ENCODE measurements around the gene ASAP3. TPM values are rescaled to one million over a fixed set of nuclear protein-coding genes. Genes with fewer than 3 reads are reported as not detected.

The ASAP3 gene
- total and polyA plus RNA-seq, 9 of the 15 experiments (the other 6 are each of a cell fraction or from before 2014, with no cell fraction given): 1.7 to 31.2 (median 17.4) TPM

DNA sequence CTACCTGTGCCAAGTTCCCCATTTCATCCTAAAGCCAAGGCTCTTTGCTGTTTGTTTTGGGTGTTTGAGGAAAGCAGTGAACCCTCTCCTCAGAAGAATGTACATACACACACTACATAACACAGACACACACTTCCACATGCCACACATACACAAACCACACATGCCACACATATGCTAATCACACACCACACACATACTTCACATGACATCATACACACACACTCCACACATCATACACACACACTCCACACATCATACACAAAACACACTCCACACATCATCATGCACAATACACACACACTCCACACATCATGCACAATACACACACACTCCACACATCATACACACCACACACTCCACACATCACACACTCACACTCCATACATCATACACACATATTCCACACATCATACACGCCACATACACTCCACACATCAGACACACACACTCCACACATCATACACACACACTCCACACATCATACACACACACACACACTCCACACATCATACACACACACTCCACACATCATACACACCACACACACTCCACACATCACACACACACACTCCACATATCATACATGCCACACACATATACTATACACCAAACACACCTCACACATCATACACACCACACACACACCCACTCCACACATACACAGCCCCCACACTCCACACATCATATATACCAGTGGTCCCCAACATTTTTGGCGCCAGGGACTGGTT lies 91.7 kb downstream of the ASAP3 start:
- no peak overlapping the region for H2AFZ ChIP-seq (ENCODE audit: low read depth, low read length)
- no peaks in the 10 kb centered on the region for H3K79me2 ChIP-seq (ENCODE audit: control insufficient read depth, insufficient read depth, low read length)
- in situ Hi-C loops (cut with MboI): no loop called here
- peak; percentile 96 for FAIRE-seq
- H3K9ac ChIP-seq (ENCODE audit: insufficient read depth in 1 of 2, low read depth in 2 of 2, low read length in 2 of 2): no peak overlapping the region
- BruUV-seq (replicated peaks): no TSS peak
- intact Hi-C loops (cut with micrococcal nuclease): no loop called here
- ATAC-seq: no peak
- no peak overlapping the region for H3K27ac ChIP-seq (ENCODE audit: extremely low read depth, low read depth, low read length)
- no peaks in the 10 kb centered on the region for H3K9me1 ChIP-seq (ENCODE audit: control insufficient read depth, insufficient read depth, low read length)
- ChIA-PET CTCF (ENCODE audit: low intra/inter-chr PET ratio) (no interaction called here), POLR2A (no interaction called here)
- H3K4me2 ChIP-seq (ENCODE audit: insufficient read depth, low read length): no peak overlapping the region
- no peaks in the 10 kb centered on the region for H3K36me3 ChIP-seq (ENCODE audit: control insufficient read depth, insufficient read depth, low read length)
- H4K20me1 ChIP-seq (replicated peaks; ENCODE audit: control insufficient read depth, insufficient read depth, low read length): no peaks in the 10 kb centered on the region
- H3K27me3 ChIP-seq (ENCODE audit: control insufficient read depth in 2 of 2, insufficient read depth in 2 of 2, low read length in 2 of 2): peaks cover 0 to 2% of the 10 kb centered on the region in 2 experiments; a peak in 1 of 5 replicates
- no peak for DNase-seq (ENCODE audit: extremely low read depth in 1 of 4, low spot score in 3 of 4)
- no peak overlapping the region for H3K4me3 ChIP-seq
- peaks cover 4 to 24% of the 10 kb centered on the region in 2 experiments for H3K4me1 ChIP-seq (replicated peaks in 1 of 2; ENCODE audit: control insufficient read depth in 2 of 2, insufficient read depth in 2 of 2, low read length in 2 of 2)
- no peaks in the 10 kb centered on the region for H3K9me3 ChIP-seq (replicated peaks; ENCODE audit: control insufficient read depth, insufficient read depth, low read depth, low read length)
- 38% methylated on average over 2 of the region's 2 CpGs for WGBS (ENCODE audit: insufficient coverage, low coverage, missing lambda C conversion rate)
- TF ChIP-seq, protein P1, sequence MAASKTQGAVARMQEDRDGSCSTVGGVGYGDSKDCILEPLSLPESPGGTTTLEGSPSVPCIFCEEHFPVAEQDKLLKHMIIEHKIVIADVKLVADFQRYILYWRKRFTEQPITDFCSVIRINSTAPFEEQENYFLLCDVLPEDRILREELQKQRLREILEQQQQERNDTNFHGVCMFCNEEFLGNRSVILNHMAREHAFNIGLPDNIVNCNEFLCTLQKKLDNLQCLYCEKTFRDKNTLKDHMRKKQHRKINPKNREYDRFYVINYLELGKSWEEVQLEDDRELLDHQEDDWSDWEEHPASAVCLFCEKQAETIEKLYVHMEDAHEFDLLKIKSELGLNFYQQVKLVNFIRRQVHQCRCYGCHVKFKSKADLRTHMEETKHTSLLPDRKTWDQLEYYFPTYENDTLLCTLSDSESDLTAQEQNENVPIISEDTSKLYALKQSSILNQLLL (CRISPR knock-in tag; IDR thresholded peaks at IDR 0.05; ENCODE audit: borderline replicate concordance): no peak
- TF ChIP-seq, protein P2, sequence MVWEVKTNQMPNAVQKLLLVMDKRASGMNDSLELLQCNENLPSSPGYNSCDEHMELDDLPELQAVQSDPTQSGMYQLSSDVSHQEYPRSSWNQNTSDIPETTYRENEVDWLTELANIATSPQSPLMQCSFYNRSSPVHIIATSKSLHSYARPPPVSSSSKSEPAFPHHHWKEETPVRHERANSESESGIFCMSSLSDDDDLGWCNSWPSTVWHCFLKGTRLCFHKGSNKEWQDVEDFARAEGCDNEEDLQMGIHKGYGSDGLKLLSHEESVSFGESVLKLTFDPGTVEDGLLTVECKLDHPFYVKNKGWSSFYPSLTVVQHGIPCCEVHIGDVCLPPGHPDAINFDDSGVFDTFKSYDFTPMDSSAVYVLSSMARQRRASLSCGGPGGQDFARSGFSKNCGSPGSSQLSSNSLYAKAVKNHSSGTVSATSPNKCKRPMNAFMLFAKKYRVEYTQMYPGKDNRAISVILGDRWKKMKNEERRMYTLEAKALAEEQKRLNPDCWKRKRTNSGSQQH (CRISPR knock-in tag; IDR thresholded peaks at IDR 0.05): 0 out of 2 replicates have a peak, but pooled peaks have one; percentile 46
- TF ChIP-seq TRIM24 (IDR thresholded peaks at IDR 0.05): no peak
- no peak for TF ChIP-seq NFIC (IDR thresholded peaks at IDR 0.05)
- TF ChIP-seq LEF1 (IDR thresholded peaks at IDR 0.05): no peak
- no peak for TF ChIP-seq SMAD1 (IDR thresholded peaks at IDR 0.05; ENCODE audit: low read depth, low read length, partially characterized antibody)
- no peak for TF ChIP-seq KDM4B (IDR thresholded peaks at IDR 0.05; ENCODE audit: borderline replicate concordance in 2 of 2, low read depth in 1 of 2)
- TF ChIP-seq, protein P3, sequence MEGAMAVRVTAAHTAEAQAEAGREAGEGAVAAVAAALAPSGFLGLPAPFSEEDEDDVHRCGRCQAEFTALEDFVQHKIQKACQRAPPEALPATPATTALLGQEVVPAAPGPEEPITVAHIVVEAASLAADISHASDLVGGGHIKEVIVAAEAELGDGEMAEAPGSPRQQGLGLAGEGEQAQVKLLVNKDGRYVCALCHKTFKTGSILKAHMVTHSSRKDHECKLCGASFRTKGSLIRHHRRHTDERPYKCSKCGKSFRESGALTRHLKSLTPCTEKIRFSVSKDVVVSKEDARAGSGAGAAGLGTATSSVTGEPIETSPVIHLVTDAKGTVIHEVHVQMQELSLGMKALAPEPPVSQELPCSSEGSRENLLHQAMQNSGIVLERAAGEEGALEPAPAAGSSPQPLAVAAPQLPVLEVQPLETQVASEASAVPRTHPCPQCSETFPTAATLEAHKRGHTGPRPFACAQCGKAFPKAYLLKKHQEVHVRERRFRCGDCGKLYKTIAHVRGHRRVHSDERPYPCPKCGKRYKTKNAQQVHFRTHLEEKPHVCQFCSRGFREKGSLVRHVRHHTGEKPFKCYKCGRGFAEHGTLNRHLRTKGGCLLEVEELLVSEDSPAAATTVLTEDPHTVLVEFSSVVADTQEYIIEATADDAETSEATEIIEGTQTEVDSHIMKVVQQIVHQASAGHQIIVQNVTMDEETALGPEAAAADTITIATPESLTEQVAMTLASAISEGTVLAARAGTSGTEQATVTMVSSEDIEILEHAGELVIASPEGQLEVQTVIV (CRISPR knock-in tag; IDR thresholded peaks at IDR 0.05; ENCODE audit: borderline replicate concordance): no peak
- TF ChIP-seq, protein P4, sequence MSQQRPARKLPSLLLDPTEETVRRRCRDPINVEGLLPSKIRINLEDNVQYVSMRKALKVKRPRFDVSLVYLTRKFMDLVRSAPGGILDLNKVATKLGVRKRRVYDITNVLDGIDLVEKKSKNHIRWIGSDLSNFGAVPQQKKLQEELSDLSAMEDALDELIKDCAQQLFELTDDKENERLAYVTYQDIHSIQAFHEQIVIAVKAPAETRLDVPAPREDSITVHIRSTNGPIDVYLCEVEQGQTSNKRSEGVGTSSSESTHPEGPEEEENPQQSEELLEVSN (IDR thresholded peaks at IDR 0.05; ENCODE audit: borderline replicate concordance in 1 of 2, extremely low read depth in 1 of 2, insufficient read depth in 1 of 2, insufficient read length in 1 of 2, low read depth in 1 of 2, low read length in 1 of 2, poor library complexity in 1 of 2, severe bottlenecking in 1 of 2): no peak
- TF ChIP-seq GABPB2 (CRISPR knock-in tag; conservative IDR thresholded peaks at IDR 0.05): no peak
- no peak for TF ChIP-seq ZNF589 (CRISPR knock-in tag; IDR thresholded peaks at IDR 0.05; ENCODE audit: low read depth)
- no peak for TF ChIP-seq ZNF175 (CRISPR knock-in tag; IDR thresholded peaks at IDR 0.05; ENCODE audit: low read depth)
- TF ChIP-seq NFE2 (IDR thresholded peaks at IDR 0.05; ENCODE audit: low read depth): no peak
- TF ChIP-seq LARP7 (IDR thresholded peaks at IDR 0.05): 0 out of 2 replicates have a peak, but pooled peaks have one; percentile 32
- TF ChIP-seq ELF4 (CRISPR knock-in tag; IDR thresholded peaks at IDR 0.05): 0 out of 2 replicates have a peak, but pooled peaks have one; percentile 5
- TF ChIP-seq CREBBP (IDR thresholded peaks at IDR 0.05; ENCODE audit: low read depth, low read length): peak; percentile 49
